Neural cell (in vitro differentiated cells): ENCODE results near the gene A4GALT. TPM values are rescaled to one million over a fixed set of nuclear protein-coding genes. Genes with fewer than 3 reads are reported as not detected.

Source experiments
- polyA plus RNA-seq: library from polyadenylated mRNA; depleted of rRNA; stranded (reverse); fragments of >200 nt; gene quantifications from 2 replicates; pipeline ENCODE4 v1.2.3, GENCODE V29; 2014
- small RNA-seq, 3 experiments: library from RNA; depleted of rRNA; stranded (forward); fragments of <200 nt; gene quantifications; one replicate each; pipeline ENCODE3, GENCODE V24; 2012

A4GALT gene
- polyA plus RNA-seq, 1 donor from 2014 or later, result not detected

Small RNA genes lying within 50 kb of the gene (small RNA-seq; reads per million reads assigned to genes)
- 0 to 1.2 (median 0) reads per million in 3 experiments for gene RF00019

Other genes with a start within 250 kb of the A4GALT start
- gene RRP7A, start 201.1 kb downstream of the A4GALT start, polyA plus RNA-seq, result 27.8 and 32.3 TPM in 2 replicates
- gene SERHL2, start 166.9 kb downstream of the A4GALT start, polyA plus RNA-seq, result 0.80 and 0.99 TPM in 2 replicates
- 56.9 and 63.1 TPM in 2 replicates for gene POLDIP3, start 106.0 kb downstream of the A4GALT start, polyA plus RNA-seq
- not detected in 2 replicates for gene ATP5MGL, start 80.3 kb downstream of the A4GALT start, polyA plus RNA-seq
- 17.2 and 20.2 TPM in 2 replicates for gene CYB5R3, start 71.5 kb downstream of the A4GALT start, polyA plus RNA-seq
- 66.9 and 80.7 TPM in 2 replicates for gene ARFGAP3, start 136.4 kb upstream of the A4GALT start, polyA plus RNA-seq